ENCODE data around the gene C16orf95. TPM values are rescaled to one million over a fixed set of nuclear protein-coding genes. Genes with fewer than 3 reads are reported as not detected.

The C16orf95 gene
- total and polyA plus RNA-seq, 4 donors, result 0.48 to 4.3 (median 2.1) TPM

- no peak for ATAC-seq (ENCODE audit: insufficient read depth, low FRiP score)
- no peak overlapping the region for H3K9ac ChIP-seq (ENCODE audit: insufficient read depth in 1 of 2, low read length in 2 of 2)
- H3K9me3 ChIP-seq (ENCODE audit: control insufficient read depth in 4 of 4, insufficient read depth in 3 of 4, low read length in 3 of 4), result no peaks in the 10 kb centered on the region
- H3K27ac ChIP-seq (ENCODE audit: low read depth in 1 of 2, low read length in 1 of 2), result no peak overlapping the region
- no peak overlapping the region for H3K4me3 ChIP-seq
- peaks cover 0 to 58% (median 7%) of the 10 kb centered on the region in 4 donors for H3K36me3 ChIP-seq (ENCODE audit: control insufficient read depth in 4 of 4, insufficient read depth in 4 of 4, low read length in 4 of 4)
- DNase-seq, result no peak
- WGBS, 2 donors, result 93 to 96% methylated on average over 18 of the region's 18 CpGs
- H3K27me3 ChIP-seq (ENCODE audit: control insufficient read depth in 3 of 3, insufficient read depth in 3 of 3, low read length in 2 of 3), result no peaks in the 10 kb centered on the region
- TF ChIP-seq CTCF (IDR thresholded peaks at IDR 0.05; ENCODE audit: control extremely low read depth, extremely low read depth), result no peak
- no peaks in the 10 kb centered on the region for H3K4me1 ChIP-seq (ENCODE audit: control insufficient read depth in 5 of 5, insufficient read depth in 5 of 5, low read length in 5 of 5)
These were observed 21.1 kb upstream of the C16orf95 start for GRCh38 chr16:87338155-87338765.

- no peak for TF ChIP-seq CTCF (IDR thresholded peaks at IDR 0.05; ENCODE audit: control extremely low read depth, extremely low read depth)
- ATAC-seq (ENCODE audit: insufficient read depth, low FRiP score), result no peak
- Histone ChIP-seq H3K36me3 (ENCODE audit: control insufficient read depth in 4 of 4, insufficient read depth in 4 of 4, low read length in 4 of 4) (peaks cover 0 to 54% (median 5%) of the 10 kb centered on the region in 4 donors), H3K27ac (ENCODE audit: low read depth in 1 of 2, low read length in 1 of 2) (no peak overlapping the region), H3K9me3 (ENCODE audit: control insufficient read depth in 4 of 4, insufficient read depth in 3 of 4, low read length in 3 of 4) (no peaks in the 10 kb centered on the region), H3K4me1 (ENCODE audit: control insufficient read depth in 5 of 5, insufficient read depth in 5 of 5, low read length in 5 of 5) (no peaks in the 10 kb centered on the region), H3K27me3 (ENCODE audit: control insufficient read depth in 3 of 3, insufficient read depth in 3 of 3, low read length in 2 of 3) (no peaks in the 10 kb centered on the region), H3K4me3 (no peak overlapping the region), H3K9ac (ENCODE audit: insufficient read depth in 1 of 2, low read length in 2 of 2) (no peak overlapping the region)
- 32 to 67% methylated on average over 16 of the region's 16 CpGs for WGBS, 2 donors
- no peak for DNase-seq
These were observed 20.1 kb upstream of the C16orf95 start for GRCh38 chr16:87337262-87337771.

- WGBS, 2 donors, result 76 to 89% methylated on average over 19 of the region's 19 CpGs
- Histone ChIP-seq H3K9me3 (ENCODE audit: control insufficient read depth in 4 of 4, insufficient read depth in 3 of 4, low read length in 3 of 4) (no peaks in the 10 kb centered on the region), H3K4me3 (no peak overlapping the region), H3K36me3 (ENCODE audit: control insufficient read depth in 4 of 4, insufficient read depth in 4 of 4, low read length in 4 of 4) (peaks cover 0 to 53% (median 5%) of the 10 kb centered on the region in 4 donors), H3K4me1 (ENCODE audit: control insufficient read depth in 5 of 5, insufficient read depth in 5 of 5, low read length in 5 of 5) (no peaks in the 10 kb centered on the region), H3K27me3 (ENCODE audit: control insufficient read depth in 3 of 3, insufficient read depth in 3 of 3, low read length in 2 of 3) (no peaks in the 10 kb centered on the region), H3K9ac (ENCODE audit: insufficient read depth in 1 of 2, low read length in 2 of 2) (no peak overlapping the region), H3K27ac (ENCODE audit: low read depth in 1 of 2, low read length in 1 of 2) (no peak overlapping the region)
- ATAC-seq (ENCODE audit: insufficient read depth, low FRiP score) (no peak), DNase-seq (no peak)
- TF ChIP-seq CTCF (IDR thresholded peaks at IDR 0.05; ENCODE audit: control extremely low read depth, extremely low read depth), result no peak
These were observed 19.4 kb upstream of the C16orf95 start for GRCh38 chr16:87336434-87337240.

Measured in lung (tissue), 12 donors.